ENCODE measurements around the gene SEMA3F.

DNA sequence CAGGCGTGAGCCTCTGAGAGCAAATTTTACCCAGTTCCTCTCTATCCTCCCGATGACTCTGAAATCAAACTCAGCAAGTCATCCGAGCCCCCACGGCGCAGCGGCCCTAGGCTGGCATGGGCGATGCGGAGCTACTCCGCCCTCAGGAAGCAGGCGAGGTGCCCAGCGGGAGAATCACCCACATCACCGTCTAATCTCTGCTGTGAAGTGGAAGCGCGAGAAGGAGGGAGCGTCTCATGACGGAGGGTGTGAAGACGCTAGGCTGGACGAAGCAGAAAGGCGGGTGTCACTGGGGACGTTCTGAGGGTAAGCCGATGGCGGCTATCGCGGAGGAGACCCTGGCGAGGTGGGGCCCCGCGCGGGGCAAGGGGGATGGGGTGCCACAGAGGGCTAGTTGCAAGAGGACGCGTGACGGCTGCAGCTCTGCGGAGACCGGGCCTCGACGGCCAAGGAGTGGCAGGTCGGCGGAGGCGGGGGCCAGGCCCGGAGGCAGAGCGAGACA is 71.8 kb downstream of the SEMA3F start:
- TF ChIP-seq, protein P1, sequence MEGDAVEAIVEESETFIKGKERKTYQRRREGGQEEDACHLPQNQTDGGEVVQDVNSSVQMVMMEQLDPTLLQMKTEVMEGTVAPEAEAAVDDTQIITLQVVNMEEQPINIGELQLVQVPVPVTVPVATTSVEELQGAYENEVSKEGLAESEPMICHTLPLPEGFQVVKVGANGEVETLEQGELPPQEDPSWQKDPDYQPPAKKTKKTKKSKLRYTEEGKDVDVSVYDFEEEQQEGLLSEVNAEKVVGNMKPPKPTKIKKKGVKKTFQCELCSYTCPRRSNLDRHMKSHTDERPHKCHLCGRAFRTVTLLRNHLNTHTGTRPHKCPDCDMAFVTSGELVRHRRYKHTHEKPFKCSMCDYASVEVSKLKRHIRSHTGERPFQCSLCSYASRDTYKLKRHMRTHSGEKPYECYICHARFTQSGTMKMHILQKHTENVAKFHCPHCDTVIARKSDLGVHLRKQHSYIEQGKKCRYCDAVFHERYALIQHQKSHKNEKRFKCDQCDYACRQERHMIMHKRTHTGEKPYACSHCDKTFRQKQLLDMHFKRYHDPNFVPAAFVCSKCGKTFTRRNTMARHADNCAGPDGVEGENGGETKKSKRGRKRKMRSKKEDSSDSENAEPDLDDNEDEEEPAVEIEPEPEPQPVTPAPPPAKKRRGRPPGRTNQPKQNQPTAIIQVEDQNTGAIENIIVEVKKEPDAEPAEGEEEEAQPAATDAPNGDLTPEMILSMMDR (IDR thresholded peaks at IDR 0.05) = no peak
- TF ChIP-seq POLR2A (IDR thresholded peaks at IDR 0.05) (no peak), POLR2AphosphoS5 (IDR thresholded peaks at IDR 0.05) (no peak)

Data from upper lobe of left lung (tissue), 4 donors.